Measurements from ENCODE around the gene CCT7.
A peak's percentile ranks its signal among the peaks of the same experiment; 100 is the strongest.

The CCT7 gene

GRCh38 chr2:73250872-73251846, 17.1 kb downstream of the CCT7 start:
- DNase-seq (ENCODE audit: insufficient read length) = no peak
- FAIRE-seq = no peak
- TF ChIP-seq POLR2AphosphoS5 (IDR thresholded peaks at IDR 0.05; ENCODE audit: low read depth, low read length) (no peak), POLR2A (IDR thresholded peaks at IDR 0.05; ENCODE audit: low read depth, low read length) (no peak), TAF1 (IDR thresholded peaks at IDR 0.05; ENCODE audit: borderline replicate concordance, low read depth, low read length) (no peak)

GRCh38 chr2:73252238-73253027, 18.3 kb downstream of the CCT7 start:
- TF ChIP-seq POLR2A (IDR thresholded peaks at IDR 0.05; ENCODE audit: low read depth, low read length) (0 out of 2 replicates have a peak, but pooled peaks have one; percentile 35), POLR2AphosphoS5 (IDR thresholded peaks at IDR 0.05; ENCODE audit: low read depth, low read length) (no peak)
- FAIRE-seq = no peak
- DNase-seq (ENCODE audit: insufficient read length) = no peak

GRCh38 chr2:73253400-73253799, 19.3 kb downstream of the CCT7 start:
- DNase-seq (ENCODE audit: insufficient read length) (no peak), FAIRE-seq (peak; percentile 5)
- TF ChIP-seq TAF1 (IDR thresholded peaks at IDR 0.05; ENCODE audit: borderline replicate concordance, low read depth, low read length) (no peak), POLR2A (IDR thresholded peaks at IDR 0.05; ENCODE audit: low read depth, low read length) (no peak)

- DNase-seq (ENCODE audit: insufficient read length) = no peak
- TF ChIP-seq POLR2AphosphoS5 (IDR thresholded peaks at IDR 0.05; ENCODE audit: low read depth, low read length) = peak; percentile 43; the same call in 1 of the 2 replicates
- TF ChIP-seq POLR2A (IDR thresholded peaks at IDR 0.05; ENCODE audit: low read depth, low read length) = no peak
- no peak for FAIRE-seq
Observed at GRCh38 chr2:73253901-73254300, 19.8 kb downstream of the CCT7 start.

GRCh38 chr2:73254343-73255006, 20.4 kb downstream of the CCT7 start:
- FAIRE-seq = no peak
- DNase-seq (ENCODE audit: insufficient read length) = no peak
- TF ChIP-seq POLR2A (IDR thresholded peaks at IDR 0.05; ENCODE audit: low read depth, low read length) (no peak), TAF1 (IDR thresholded peaks at IDR 0.05; ENCODE audit: borderline replicate concordance, low read depth, low read length) (no peak), POLR2AphosphoS5 (IDR thresholded peaks at IDR 0.05; ENCODE audit: low read depth, low read length) (peak; percentile 19; the same call in 1 of the 2 replicates)

- TF ChIP-seq TAF1 (IDR thresholded peaks at IDR 0.05; ENCODE audit: borderline replicate concordance, low read depth, low read length) = no peak
- peak; percentile 51; the same call in 1 of the 2 replicates for TF ChIP-seq POLR2AphosphoS5 (IDR thresholded peaks at IDR 0.05; ENCODE audit: low read depth, low read length)
- TF ChIP-seq POLR2A (IDR thresholded peaks at IDR 0.05; ENCODE audit: low read depth, low read length) = peak; percentile 45
- DNase-seq (ENCODE audit: insufficient read length) = no peak
- FAIRE-seq = no peak
Observed at GRCh38 chr2:73255007-73255644, 21.0 kb downstream of the CCT7 start.

GRCh38 chr2:73255907-73256617, 22.0 kb downstream of the CCT7 start:
- TF ChIP-seq POLR2A (IDR thresholded peaks at IDR 0.05; ENCODE audit: low read depth, low read length) (no peak), TAF1 (IDR thresholded peaks at IDR 0.05; ENCODE audit: borderline replicate concordance, low read depth, low read length) (no peak), POLR2AphosphoS5 (IDR thresholded peaks at IDR 0.05; ENCODE audit: low read depth, low read length) (no peak)
- no peak for FAIRE-seq
- no peak for DNase-seq (ENCODE audit: insufficient read length)

- FAIRE-seq (no peak), DNase-seq (ENCODE audit: insufficient read length) (no peak)
- TF ChIP-seq POLR2A (IDR thresholded peaks at IDR 0.05; ENCODE audit: low read depth, low read length) = no peak
- TF ChIP-seq TAF1 (IDR thresholded peaks at IDR 0.05; ENCODE audit: borderline replicate concordance, low read depth, low read length) = no peak
- TF ChIP-seq POLR2AphosphoS5 (IDR thresholded peaks at IDR 0.05; ENCODE audit: low read depth, low read length) = no peak
Observed at GRCh38 chr2:73256618-73256922, 22.5 kb downstream of the CCT7 start.

- DNase-seq (ENCODE audit: insufficient read length) (no peak), FAIRE-seq (no peak)
- no peak for TF ChIP-seq POLR2AphosphoS5 (IDR thresholded peaks at IDR 0.05; ENCODE audit: low read depth, low read length)
- no peak for TF ChIP-seq TAF1 (IDR thresholded peaks at IDR 0.05; ENCODE audit: borderline replicate concordance, low read depth, low read length)
- TF ChIP-seq POLR2A (IDR thresholded peaks at IDR 0.05; ENCODE audit: low read depth, low read length) = no peak
Observed at GRCh38 chr2:73257021-73257420, 22.9 kb downstream of the CCT7 start.

GRCh38 chr2:73257425-73258125, 23.5 kb downstream of the CCT7 start:
- DNase-seq (ENCODE audit: insufficient read length) (no peak), FAIRE-seq (no peak)
- TF ChIP-seq POLR2A (IDR thresholded peaks at IDR 0.05; ENCODE audit: low read depth, low read length) (no peak), POLR2AphosphoS5 (IDR thresholded peaks at IDR 0.05; ENCODE audit: low read depth, low read length) (no peak), TAF1 (IDR thresholded peaks at IDR 0.05; ENCODE audit: borderline replicate concordance, low read depth, low read length) (no peak)

Data from GM12892 (cell line).